ENCODE data around the gene LOC101059915.
"Not testable (repeated sequence)": the region's sequence is repeated elsewhere in the genome, so short reads cannot be mapped to it uniquely, and the experiment has no call there.

The LOC101059915 gene

DNA sequence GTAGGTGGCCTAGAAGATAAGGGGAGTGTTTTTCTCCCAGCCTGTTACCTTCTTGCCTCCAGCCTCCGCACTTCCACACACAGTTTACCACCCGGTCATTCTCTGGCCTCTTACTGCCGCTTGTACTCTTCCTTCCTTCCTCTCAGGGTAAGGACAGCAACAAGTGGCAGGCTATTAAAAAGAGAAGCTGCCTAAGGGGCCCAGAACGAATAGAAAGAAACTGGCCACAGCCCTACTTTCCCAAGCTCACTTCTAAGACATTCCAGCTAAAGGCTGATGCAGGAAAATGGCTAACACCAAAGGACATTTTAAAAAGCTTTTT is 31.6 kb downstream of the LOC101059915 start:
- H4K5ac ChIP-seq (ENCODE audit: insufficient read length, low read depth, low read length); H3K27ac ChIP-seq (ENCODE audit: insufficient read length, low read depth, low read length); H3K23ac ChIP-seq (ENCODE audit: insufficient read length, low read depth, low read length); H2BK120ac ChIP-seq (ENCODE audit: low read depth, low read length, poor library complexity, severe bottlenecking); H3T11ph ChIP-seq (ENCODE audit: low read length); H2BK15ac ChIP-seq (ENCODE audit: low read depth, low read length); H2BK20ac ChIP-seq (ENCODE audit: low read depth, low read length, poor library complexity, severe bottlenecking); H4K8ac ChIP-seq (replicated peaks; ENCODE audit: insufficient read length, low read depth, low read length); H3K79me1 ChIP-seq (ENCODE audit: insufficient read depth, low read depth, low read length, poor library complexity, severe bottlenecking); H3K14ac ChIP-seq (ENCODE audit: insufficient read depth, low read length); H2AK5ac ChIP-seq (ENCODE audit: insufficient read length, low read length); H3K27me3 Mint-ChIP-seq (ENCODE audit: low read depth); H3K9me3 Mint-ChIP-seq; H3K4me1 Mint-ChIP-seq; DNase-seq; H3K27me3 ChIP-seq (ENCODE audit: insufficient read depth, low read length); H3K56ac ChIP-seq (ENCODE audit: insufficient read length, low read depth, low read length); H3K4ac ChIP-seq (ENCODE audit: low read depth, low read length); H3K27ac Mint-ChIP-seq; H3K9me3 ChIP-seq (ENCODE audit: control insufficient read depth, low read depth, low read length); H4K91ac ChIP-seq (ENCODE audit: insufficient read length, low read depth, low read length); H3K4me3 Mint-ChIP-seq; H3K23me2 ChIP-seq (ENCODE audit: insufficient read length, low read depth, low read length, poor library complexity, severe bottlenecking); H2AFZ ChIP-seq (ENCODE audit: low read length); H3K36me3 Mint-ChIP-seq (ENCODE audit: insufficient read depth in 1 of 3, low read depth in 3 of 3); H3K9ac ChIP-seq (ENCODE audit: extremely low read depth, insufficient read length, low read length); H4K20me1 ChIP-seq (ENCODE audit: control insufficient read depth, insufficient read depth, insufficient read length); H3K79me2 ChIP-seq (ENCODE audit: insufficient read depth, low read length); H3K4me1 ChIP-seq (ENCODE audit: insufficient read depth, low read length); H3K4me2 ChIP-seq (ENCODE audit: insufficient read depth, insufficient read length, low read length); H2BK5ac ChIP-seq (ENCODE audit: insufficient read length, low read length); H3K18ac ChIP-seq (ENCODE audit: insufficient read length, low read depth, low read length); H2BK12ac ChIP-seq (ENCODE audit: insufficient read length, low read depth, low read length): not testable (repeated sequence)
- WGBS (ENCODE audit: extremely low coverage, insufficient read length, low lambda C conversion rate): no CpG with 5 or more reads among the region's 4 CpGs

- H2BK15ac ChIP-seq (ENCODE audit: low read depth, low read length); H3K4me2 ChIP-seq (ENCODE audit: insufficient read depth, insufficient read length, low read length); H3K4ac ChIP-seq (ENCODE audit: low read depth, low read length); H3K27ac ChIP-seq (ENCODE audit: insufficient read length, low read depth, low read length); H3K27me3 ChIP-seq (ENCODE audit: insufficient read depth, low read length); H3K79me2 ChIP-seq (ENCODE audit: insufficient read depth, low read length); H3K56ac ChIP-seq (ENCODE audit: insufficient read length, low read depth, low read length); H3K27ac Mint-ChIP-seq; H3K9me3 ChIP-seq (ENCODE audit: control insufficient read depth, low read depth, low read length); H3K79me1 ChIP-seq (ENCODE audit: insufficient read depth, low read depth, low read length, poor library complexity, severe bottlenecking); H3K4me1 ChIP-seq (ENCODE audit: insufficient read depth, low read length); H2AK5ac ChIP-seq (ENCODE audit: insufficient read length, low read length); H2AFZ ChIP-seq (ENCODE audit: low read length); H3K18ac ChIP-seq (ENCODE audit: insufficient read length, low read depth, low read length); H2BK20ac ChIP-seq (ENCODE audit: low read depth, low read length, poor library complexity, severe bottlenecking); H3K9me3 Mint-ChIP-seq; H3K4me1 Mint-ChIP-seq; H3K4me3 Mint-ChIP-seq; H3T11ph ChIP-seq (ENCODE audit: low read length); H3K23me2 ChIP-seq (ENCODE audit: insufficient read length, low read depth, low read length, poor library complexity, severe bottlenecking); H2BK120ac ChIP-seq (ENCODE audit: low read depth, low read length, poor library complexity, severe bottlenecking); H3K27me3 Mint-ChIP-seq (ENCODE audit: low read depth); DNase-seq; H2BK5ac ChIP-seq (ENCODE audit: insufficient read length, low read length); H3K14ac ChIP-seq (ENCODE audit: insufficient read depth, low read length); H4K5ac ChIP-seq (ENCODE audit: insufficient read length, low read depth, low read length); H4K8ac ChIP-seq (replicated peaks; ENCODE audit: insufficient read length, low read depth, low read length); H3K9ac ChIP-seq (ENCODE audit: extremely low read depth, insufficient read length, low read length); H3K23ac ChIP-seq (ENCODE audit: insufficient read length, low read depth, low read length); H2BK12ac ChIP-seq (ENCODE audit: insufficient read length, low read depth, low read length); H4K20me1 ChIP-seq (ENCODE audit: control insufficient read depth, insufficient read depth, insufficient read length); H4K91ac ChIP-seq (ENCODE audit: insufficient read length, low read depth, low read length); H3K36me3 Mint-ChIP-seq (ENCODE audit: insufficient read depth in 1 of 3, low read depth in 3 of 3): not testable (repeated sequence)
- WGBS (ENCODE audit: extremely low coverage, insufficient read length, low lambda C conversion rate): no CpG with 5 or more reads among the region's 12 CpGs
Measured at GRCh38 chrX:71702853-71703252, 35.5 kb downstream of the LOC101059915 start.

DNA sequence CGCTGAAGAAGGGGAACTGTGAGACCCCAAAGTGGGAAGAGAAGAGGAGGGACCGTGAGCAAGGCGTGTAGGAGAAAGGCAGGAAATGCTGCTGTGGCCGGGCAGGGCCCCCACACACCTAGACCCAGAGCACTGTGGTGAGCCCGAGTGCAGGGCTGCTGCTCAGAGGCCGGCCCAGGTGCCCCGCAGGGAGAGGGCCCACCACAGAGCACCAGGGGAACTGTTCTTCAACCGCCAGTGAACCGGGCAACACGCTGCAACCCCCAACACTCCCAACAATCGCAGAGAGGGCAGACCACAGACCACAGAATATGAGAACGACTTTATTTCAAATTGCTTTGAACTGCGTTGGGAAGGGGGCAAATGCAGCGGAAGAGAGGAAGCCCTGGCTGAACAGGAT is 46.7 kb downstream of the LOC101059915 start:
- not testable (repeated sequence) for H3K4me1 ChIP-seq (ENCODE audit: insufficient read depth, low read length); H3K4me3 Mint-ChIP-seq; H3K56ac ChIP-seq (ENCODE audit: insufficient read length, low read depth, low read length); H3K27me3 ChIP-seq (ENCODE audit: insufficient read depth, low read length); H2AFZ ChIP-seq (ENCODE audit: low read length); H3K14ac ChIP-seq (ENCODE audit: insufficient read depth, low read length); H3K9ac ChIP-seq (ENCODE audit: extremely low read depth, insufficient read length, low read length); H4K20me1 ChIP-seq (ENCODE audit: control insufficient read depth, insufficient read depth, insufficient read length); H3K27me3 Mint-ChIP-seq (ENCODE audit: low read depth); H3T11ph ChIP-seq (ENCODE audit: low read length); H2BK120ac ChIP-seq (ENCODE audit: low read depth, low read length, poor library complexity, severe bottlenecking); H2BK5ac ChIP-seq (ENCODE audit: insufficient read length, low read length); H3K9me3 Mint-ChIP-seq; H3K23me2 ChIP-seq (ENCODE audit: insufficient read length, low read depth, low read length, poor library complexity, severe bottlenecking); H3K79me2 ChIP-seq (ENCODE audit: insufficient read depth, low read length); H3K4me1 Mint-ChIP-seq; H2AK5ac ChIP-seq (ENCODE audit: insufficient read length, low read length); H4K5ac ChIP-seq (ENCODE audit: insufficient read length, low read depth, low read length); H3K27ac Mint-ChIP-seq; H4K8ac ChIP-seq (replicated peaks; ENCODE audit: insufficient read length, low read depth, low read length); H3K27ac ChIP-seq (ENCODE audit: insufficient read length, low read depth, low read length); H4K91ac ChIP-seq (ENCODE audit: insufficient read length, low read depth, low read length); H3K36me3 Mint-ChIP-seq (ENCODE audit: insufficient read depth in 1 of 3, low read depth in 3 of 3); H2BK15ac ChIP-seq (ENCODE audit: low read depth, low read length); H3K4me2 ChIP-seq (ENCODE audit: insufficient read depth, insufficient read length, low read length); H2BK20ac ChIP-seq (ENCODE audit: low read depth, low read length, poor library complexity, severe bottlenecking); H3K18ac ChIP-seq (ENCODE audit: insufficient read length, low read depth, low read length); H2BK12ac ChIP-seq (ENCODE audit: insufficient read length, low read depth, low read length); H3K9me3 ChIP-seq (ENCODE audit: control insufficient read depth, low read depth, low read length); DNase-seq; H3K23ac ChIP-seq (ENCODE audit: insufficient read length, low read depth, low read length); H3K4ac ChIP-seq (ENCODE audit: low read depth, low read length); H3K79me1 ChIP-seq (ENCODE audit: insufficient read depth, low read depth, low read length, poor library complexity, severe bottlenecking)
- no CpG with 5 or more reads among the region's 14 CpGs for WGBS (ENCODE audit: extremely low coverage, insufficient read length, low lambda C conversion rate)
